Neural crest cell (in vitro differentiated cells): ENCODE results near the gene CUX1. TPM values are rescaled to one million over a fixed set of nuclear protein-coding genes. Genes with fewer than 3 reads are reported as not detected.

Source experiments
- DNase-seq: peaks from one replicate; pipeline ENCODE4 v3.0.0; 2021; ENCODE audit warnings: low read depth, mixed read lengths, low spot score
- H3K27ac Mint-ChIP-seq: one replicate; pipeline ENCODE4 v1.8.0; 2021; ENCODE audit warnings: mild to moderate bottlenecking, mixed read lengths; ENCODE audit not compliant: unreplicated experiment
- H3K27me3 Mint-ChIP-seq: 2 replicates; pipeline ENCODE4 v1.8.0; 2021; ENCODE audit warnings: low read depth, mild to moderate bottlenecking, mixed read lengths
- H3K36me3 Mint-ChIP-seq: 2 replicates; pipeline ENCODE4 v1.8.0; 2021; ENCODE audit warnings: low read depth, mild to moderate bottlenecking, mixed read lengths
- H3K4me1 Mint-ChIP-seq: 2 replicates; pipeline ENCODE4 v1.8.0; 2021; ENCODE audit warnings: mixed read lengths
- H3K4me3 Mint-ChIP-seq: one replicate; pipeline ENCODE4 v1.8.0; 2021; ENCODE audit warnings: mild to moderate bottlenecking, mixed read lengths
- H3K9me3 Mint-ChIP-seq: 2 replicates; pipeline ENCODE4 v1.8.0; 2021; ENCODE audit warnings: mixed read lengths
- CTCF ChIP-seq: fragments of 200-600 bp; sonication (generic); conservative IDR thresholded peaks from 2 replicates; pipeline ENCODE4 v1.5.0; 2021; ENCODE audit warnings: antibody characterized with exemption, mild to moderate bottlenecking
- total RNA-seq: library from RNA; stranded (reverse); gene quantifications from 2 replicates; pipeline ENCODE4 v1.2.1, GENCODE V29; 2021

CUX1 gene
- total RNA-seq, 1 donor from 2014 or later, result 60.0 TPM

GRCh38 chr7:102150266-102150665 is 332.8 kb downstream of the CUX1 start:
- no peak overlapping the region for H3K27ac Mint-ChIP-seq

GRCh38 chr7:102152672-102153598 is 335.5 kb downstream of the CUX1 start:
- Mint-ChIP-seq H3K36me3 (peaks cover 4% of the 10 kb centered on the region), H3K4me3 (no peak overlapping the region), H3K27ac (peak overlapping the region; percentile 85), H3K9me3 (no peaks in the 10 kb centered on the region), H3K27me3 (no peaks in the 10 kb centered on the region), H3K4me1 (peaks cover 24% of the 10 kb centered on the region)
- DNase-seq, result no peak
- no peak for TF ChIP-seq CTCF

More at GRCh38 chr7:102150266-102150665, 332.8 kb downstream of the CUX1 start:
- peaks cover 4% of the 10 kb centered on the region for H3K36me3 Mint-ChIP-seq
- no peak overlapping the region for H3K4me3 Mint-ChIP-seq
- H3K27me3 Mint-ChIP-seq, result no peaks in the 10 kb centered on the region
- peaks cover 15% of the 10 kb centered on the region for H3K4me1 Mint-ChIP-seq
- no peaks in the 10 kb centered on the region for H3K9me3 Mint-ChIP-seq
- TF ChIP-seq CTCF, result no peak
- no peak for DNase-seq

- H3K27ac Mint-ChIP-seq, result no peak overlapping the region
- H3K4me3 Mint-ChIP-seq, result no peak overlapping the region
- no peak for DNase-seq
- no peaks in the 10 kb centered on the region for H3K27me3 Mint-ChIP-seq
- no peak for TF ChIP-seq CTCF
- H3K36me3 Mint-ChIP-seq, result peaks cover 9% of the 10 kb centered on the region
- peaks cover 24% of the 10 kb centered on the region for H3K4me1 Mint-ChIP-seq
- H3K9me3 Mint-ChIP-seq, result no peaks in the 10 kb centered on the region
Measured at GRCh38 chr7:102153599-102153946, 336.1 kb downstream of the CUX1 start.

- no peak for TF ChIP-seq CTCF
- peaks cover 9% of the 10 kb centered on the region for H3K36me3 Mint-ChIP-seq
- no peak for DNase-seq
- H3K4me3 Mint-ChIP-seq, result no peak overlapping the region
- H3K27me3 Mint-ChIP-seq, result no peaks in the 10 kb centered on the region
- H3K4me1 Mint-ChIP-seq, result peaks cover 24% of the 10 kb centered on the region
- H3K9me3 Mint-ChIP-seq, result no peaks in the 10 kb centered on the region
- H3K27ac Mint-ChIP-seq, result no peak overlapping the region
Measured at GRCh38 chr7:102154425-102154824, 337.0 kb downstream of the CUX1 start.

- TF ChIP-seq CTCF, result no peak
- Mint-ChIP-seq H3K9me3 (no peaks in the 10 kb centered on the region), H3K36me3 (peaks cover 9% of the 10 kb centered on the region), H3K27me3 (no peaks in the 10 kb centered on the region), H3K27ac (no peak overlapping the region), H3K4me1 (peaks cover 24% of the 10 kb centered on the region), H3K4me3 (no peak overlapping the region)
- DNase-seq, result no peak
Measured at GRCh38 chr7:102155821-102156441, 338.5 kb downstream of the CUX1 start.
